Fibroblast of lung (primary cell): ENCODE results near the gene KCNG2.

Experiments used
- EZH2 ChIP-seq: IDR thresholded peaks from 2 replicates; pipeline ENCODE4 v1.5.1; 2012; ENCODE audit warnings: low read length, control low read depth, mild to moderate bottlenecking; ENCODE audit errors: missing control alignments
- TF ChIP-seq, protein P1 (sequence below), 2 donors: IDR thresholded peaks in 1 of 2; conservative IDR thresholded peaks in 1 of 2; 1 replicate in 1 of 2; 2 replicates in 1 of 2; pipeline ENCODE4 v1.5.1; 2011 to 2012; ENCODE audit warnings: low read length in 2 of 2, control low read depth in 1 of 2, inconsistent platforms in 1 of 2, low read depth in 1 of 2, mild to moderate bottlenecking in 1 of 2

GRCh38 chr18:79944126-79944731 lies 146.5 kb downstream of the KCNG2 start:
- TF ChIP-seq, protein P1, sequence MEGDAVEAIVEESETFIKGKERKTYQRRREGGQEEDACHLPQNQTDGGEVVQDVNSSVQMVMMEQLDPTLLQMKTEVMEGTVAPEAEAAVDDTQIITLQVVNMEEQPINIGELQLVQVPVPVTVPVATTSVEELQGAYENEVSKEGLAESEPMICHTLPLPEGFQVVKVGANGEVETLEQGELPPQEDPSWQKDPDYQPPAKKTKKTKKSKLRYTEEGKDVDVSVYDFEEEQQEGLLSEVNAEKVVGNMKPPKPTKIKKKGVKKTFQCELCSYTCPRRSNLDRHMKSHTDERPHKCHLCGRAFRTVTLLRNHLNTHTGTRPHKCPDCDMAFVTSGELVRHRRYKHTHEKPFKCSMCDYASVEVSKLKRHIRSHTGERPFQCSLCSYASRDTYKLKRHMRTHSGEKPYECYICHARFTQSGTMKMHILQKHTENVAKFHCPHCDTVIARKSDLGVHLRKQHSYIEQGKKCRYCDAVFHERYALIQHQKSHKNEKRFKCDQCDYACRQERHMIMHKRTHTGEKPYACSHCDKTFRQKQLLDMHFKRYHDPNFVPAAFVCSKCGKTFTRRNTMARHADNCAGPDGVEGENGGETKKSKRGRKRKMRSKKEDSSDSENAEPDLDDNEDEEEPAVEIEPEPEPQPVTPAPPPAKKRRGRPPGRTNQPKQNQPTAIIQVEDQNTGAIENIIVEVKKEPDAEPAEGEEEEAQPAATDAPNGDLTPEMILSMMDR (conservative IDR thresholded peaks at IDR 0.05 in 1 of 2, IDR thresholded peaks at IDR 0.05 in 1 of 2; ENCODE audit: low read depth in 1 of 2, low read length in 2 of 2): no peak
- TF ChIP-seq EZH2: no peak
